Embryonic facial prominence (tissue), 1 donor: Measurements from ENCODE around the gene COL20A1.

Source experiments
- DNase-seq: peaks from one replicate; pipeline ENCODE4 v3.0.0-alpha.2; 2016; ENCODE audit errors: extremely low spot score

COL20A1 gene

GRCh38 chr20:63320041-63320511, 27.1 kb downstream of the COL20A1 start:
- DNase-seq = no peak

GRCh38 chr20:63320616-63321147, 27.7 kb downstream of the COL20A1 start:
- DNase-seq = no peak

GRCh38 chr20:63321148-63321831, 28.3 kb downstream of the COL20A1 start:
- peak; percentile 41 for DNase-seq

GRCh38 chr20:63322146-63322932, 29.4 kb downstream of the COL20A1 start:
- DNase-seq = no peak

- no peak for DNase-seq
Measured at GRCh38 chr20:63322933-63323273, 29.9 kb downstream of the COL20A1 start.

GRCh38 chr20:63323357-63323981, 30.5 kb downstream of the COL20A1 start:
- no peak for DNase-seq

- DNase-seq = no peak
Measured at GRCh38 chr20:63325021-63325471, 32.1 kb downstream of the COL20A1 start.

- no peak for DNase-seq
Measured at GRCh38 chr20:63325554-63326313, 32.7 kb downstream of the COL20A1 start.

GRCh38 chr20:63326314-63327230, 33.6 kb downstream of the COL20A1 start:
- DNase-seq = no peak

- DNase-seq = no peak
Measured at GRCh38 chr20:63327231-63327745, 34.3 kb downstream of the COL20A1 start.

- no peak for DNase-seq
Measured at GRCh38 chr20:63328026-63328700, 35.2 kb downstream of the COL20A1 start.

GRCh38 chr20:63328718-63329275, 35.8 kb downstream of the COL20A1 start:
- no peak for DNase-seq

GRCh38 chr20:63329331-63330083, 36.5 kb downstream of the COL20A1 start:
- no peak for DNase-seq

- DNase-seq = no peak
Measured at GRCh38 chr20:63330084-63330760, 37.2 kb downstream of the COL20A1 start.

GRCh38 chr20:63330940-63331339, 38.0 kb downstream of the COL20A1 start:
- DNase-seq = no peak

- no peak for DNase-seq
Measured at GRCh38 chr20:63331741-63332400, 38.9 kb downstream of the COL20A1 start.

GRCh38 chr20:63332488-63333240, 39.7 kb downstream of the COL20A1 start:
- no peak for DNase-seq
